Measurements from ENCODE around the gene MCCD1. TPM values are rescaled to one million over a fixed set of nuclear protein-coding genes. Genes with fewer than 3 reads are reported as not detected.

Gene MCCD1
- total RNA-seq, 1 experiment from 2014 or later: not detected

DNA sequence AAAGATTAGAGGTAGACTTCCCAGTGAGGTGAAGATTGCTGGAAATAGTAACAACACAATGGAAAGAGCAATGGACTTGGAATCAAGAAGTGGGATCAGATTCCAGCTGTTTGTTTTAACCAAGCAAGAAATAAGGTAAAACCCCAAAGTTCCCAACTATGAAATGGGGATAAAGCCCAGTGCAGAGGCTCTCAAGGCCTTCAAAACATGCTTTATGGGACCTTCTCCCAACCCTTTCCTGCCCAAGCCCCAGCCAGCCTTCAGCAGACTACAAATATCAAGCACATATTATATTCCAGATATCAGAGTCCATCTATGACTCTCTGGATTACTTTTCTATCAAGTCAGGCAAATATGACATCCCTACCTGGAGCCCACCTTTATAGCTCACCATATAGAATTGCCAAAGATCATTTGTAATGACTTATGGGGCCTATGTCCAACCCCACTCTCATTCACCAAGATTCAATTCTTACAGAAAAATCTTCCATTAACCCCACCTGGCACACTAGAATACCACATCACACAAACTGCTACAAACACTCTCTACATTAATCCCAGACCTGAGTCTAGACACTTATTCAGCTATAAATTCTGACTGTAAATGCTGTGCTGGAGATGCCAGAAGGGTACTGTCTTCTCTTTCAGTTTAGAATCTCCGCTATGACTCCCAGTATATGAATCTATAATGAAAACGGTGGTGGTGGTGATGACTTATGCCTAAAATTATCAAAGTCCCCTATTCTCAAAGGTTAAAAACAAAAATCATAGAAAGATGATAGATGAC is 7.0 kb downstream of the MCCD1 start:
- peaks cover 95% of the 10 kb centered on the region for H3K36me3 ChIP-seq (ENCODE audit: low read depth, low read length)
- POLR2A ChIA-PET (ENCODE audit: unreplicated experiment): no interaction called here

DNA sequence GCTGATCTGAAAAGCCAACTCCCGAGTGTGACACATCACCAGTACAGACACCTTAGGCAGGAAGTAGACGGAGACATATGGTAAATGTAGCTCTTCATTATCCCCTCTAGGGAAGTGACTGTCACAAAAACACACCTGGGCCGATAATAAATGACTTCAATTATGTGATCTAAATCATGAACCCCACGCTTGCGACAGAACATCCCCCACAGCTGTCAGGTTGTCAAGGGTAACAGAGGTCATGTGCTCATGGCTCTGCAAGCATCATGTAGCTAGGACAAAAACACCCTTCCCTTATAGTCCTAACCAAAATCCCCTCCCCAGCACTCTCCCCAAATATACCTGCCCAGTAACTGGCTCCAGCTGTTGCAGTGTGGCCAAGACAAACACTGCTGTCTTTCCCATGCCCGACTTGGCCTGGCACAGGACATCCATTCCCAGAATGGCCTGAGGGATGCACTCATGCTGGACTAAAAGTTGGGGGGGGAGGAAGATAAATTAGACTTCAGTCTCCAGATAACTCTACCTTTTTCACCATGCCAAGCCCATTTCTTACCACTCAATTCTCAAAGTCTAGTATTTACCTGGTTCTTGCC is 10.1 kb downstream of the MCCD1 start:
- peaks cover 26% of the 10 kb centered on the region for H3K4me1 ChIP-seq (ENCODE audit: insufficient read depth, low read length)
- no peaks in the 10 kb centered on the region for H3K9me2 ChIP-seq (replicated peaks; ENCODE audit: low read length)
- TF ChIP-seq EZH2phosphoT487 (IDR thresholded peaks at IDR 0.05; ENCODE audit: borderline replicate concordance, low read length): no peak
- TF ChIP-seq, protein P1, sequence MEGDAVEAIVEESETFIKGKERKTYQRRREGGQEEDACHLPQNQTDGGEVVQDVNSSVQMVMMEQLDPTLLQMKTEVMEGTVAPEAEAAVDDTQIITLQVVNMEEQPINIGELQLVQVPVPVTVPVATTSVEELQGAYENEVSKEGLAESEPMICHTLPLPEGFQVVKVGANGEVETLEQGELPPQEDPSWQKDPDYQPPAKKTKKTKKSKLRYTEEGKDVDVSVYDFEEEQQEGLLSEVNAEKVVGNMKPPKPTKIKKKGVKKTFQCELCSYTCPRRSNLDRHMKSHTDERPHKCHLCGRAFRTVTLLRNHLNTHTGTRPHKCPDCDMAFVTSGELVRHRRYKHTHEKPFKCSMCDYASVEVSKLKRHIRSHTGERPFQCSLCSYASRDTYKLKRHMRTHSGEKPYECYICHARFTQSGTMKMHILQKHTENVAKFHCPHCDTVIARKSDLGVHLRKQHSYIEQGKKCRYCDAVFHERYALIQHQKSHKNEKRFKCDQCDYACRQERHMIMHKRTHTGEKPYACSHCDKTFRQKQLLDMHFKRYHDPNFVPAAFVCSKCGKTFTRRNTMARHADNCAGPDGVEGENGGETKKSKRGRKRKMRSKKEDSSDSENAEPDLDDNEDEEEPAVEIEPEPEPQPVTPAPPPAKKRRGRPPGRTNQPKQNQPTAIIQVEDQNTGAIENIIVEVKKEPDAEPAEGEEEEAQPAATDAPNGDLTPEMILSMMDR (conservative IDR thresholded peaks at IDR 0.05; ENCODE audit: low read depth, low read length): no peak
- no peak for TF ChIP-seq EZH2 (IDR thresholded peaks at IDR 0.05; ENCODE audit: low read length, unreplicated experiment)
- H3K36me3 ChIP-seq (ENCODE audit: low read depth, low read length): peaks cover 63% of the 10 kb centered on the region
- H3K4me2 ChIP-seq (ENCODE audit: low read length): peak overlapping the region; percentile 92
- no peak for DNase-seq
- CTCF ChIA-PET: no interaction called here
- peaks cover 62% of the 10 kb centered on the region for H4K20me1 ChIP-seq (ENCODE audit: low read length)
- no peak overlapping the region for H3K27ac ChIP-seq (ENCODE audit: low read length)
- H3K9me3 ChIP-seq (ENCODE audit: low read length): no peaks in the 10 kb centered on the region
- H3K79me2 ChIP-seq (ENCODE audit: low read length): peaks cover 80% of the 10 kb centered on the region
- POLR2A ChIA-PET (ENCODE audit: unreplicated experiment): no interaction called here
- no TSS peak for BruUV-seq (replicated peaks)
- intact Hi-C loops (cut with micrococcal nuclease): no loop called here
- no peaks in the 10 kb centered on the region for H3K27me3 ChIP-seq (ENCODE audit: low read length)
- no peaks in the 10 kb centered on the region for H3F3A ChIP-seq (ENCODE audit: low read length, unreplicated experiment)
- no peak for ATAC-seq
- peak overlapping the region; percentile 92 for H3K4me3 ChIP-seq (ENCODE audit: low read length)
- H3K9ac ChIP-seq (ENCODE audit: low read length): 0 out of 2 replicates have a peak overlapping the region, but pooled peaks have one; percentile 99
- no peak overlapping the region for H2AFZ ChIP-seq (ENCODE audit: low read length)

More for the DNA sequence above, 7.0 kb downstream of the MCCD1 start:
- ATAC-seq: no peak
- CTCF ChIA-PET: no interaction called here
- H3K9me2 ChIP-seq (replicated peaks; ENCODE audit: low read length): no peaks in the 10 kb centered on the region
- H4K20me1 ChIP-seq (ENCODE audit: low read length): peaks cover 63% of the 10 kb centered on the region
- peaks cover 59% of the 10 kb centered on the region for H3K79me2 ChIP-seq (ENCODE audit: low read length)
- H3F3A ChIP-seq (ENCODE audit: low read length, unreplicated experiment): no peaks in the 10 kb centered on the region
- intact Hi-C loops (cut with micrococcal nuclease): no loop called here
- H3K27ac ChIP-seq (ENCODE audit: low read length): no peak overlapping the region
- no peak overlapping the region for H3K4me2 ChIP-seq (ENCODE audit: low read length)
- no peaks in the 10 kb centered on the region for H3K9me3 ChIP-seq (ENCODE audit: low read length)
- no TSS peak for BruUV-seq (replicated peaks)
- no peak overlapping the region for H3K9ac ChIP-seq (ENCODE audit: low read length)
- H2AFZ ChIP-seq (ENCODE audit: low read length): no peak overlapping the region
- no peak for DNase-seq
- peaks cover 20% of the 10 kb centered on the region for H3K4me1 ChIP-seq (ENCODE audit: insufficient read depth, low read length)
- H3K4me3 ChIP-seq (ENCODE audit: low read length): no peak overlapping the region
- TF ChIP-seq EZH2 (IDR thresholded peaks at IDR 0.05; ENCODE audit: low read length, unreplicated experiment) (no peak), EZH2phosphoT487 (IDR thresholded peaks at IDR 0.05; ENCODE audit: borderline replicate concordance, low read length) (no peak)
- TF ChIP-seq, protein P1 (conservative IDR thresholded peaks at IDR 0.05; ENCODE audit: low read depth, low read length): no peak
- no peaks in the 10 kb centered on the region for H3K27me3 ChIP-seq (ENCODE audit: low read length)

DNA sequence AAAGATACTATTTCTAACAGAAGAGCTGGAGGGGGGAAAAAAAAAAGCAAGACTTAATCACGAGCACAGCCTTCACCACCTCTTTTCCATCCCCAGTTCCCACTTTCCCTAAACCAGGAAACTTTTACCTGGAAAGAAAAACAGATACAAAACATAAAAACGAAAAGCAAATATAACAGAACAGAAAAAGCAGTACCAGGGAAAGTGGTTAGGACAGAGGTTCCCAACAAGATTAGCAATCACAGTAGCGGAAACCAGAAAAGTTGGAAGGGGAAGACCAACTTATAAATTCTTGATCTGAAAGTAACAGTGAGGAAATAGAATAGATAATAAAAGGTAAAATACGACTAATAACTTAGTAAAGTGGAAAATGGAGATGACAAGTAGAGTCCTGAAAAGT is 11.9 kb downstream of the MCCD1 start:
- BruUV-seq (replicated peaks): no TSS peak
- CTCF ChIA-PET: no interaction called here
- no peak for DNase-seq
- H3K27ac ChIP-seq (ENCODE audit: low read length): peak overlapping the region; percentile 90; the same call in 1 of the 2 replicates
- H3K79me2 ChIP-seq (ENCODE audit: low read length): peaks cover 72% of the 10 kb centered on the region
- H2AFZ ChIP-seq (ENCODE audit: low read length): no peak overlapping the region
- no peaks in the 10 kb centered on the region for H3K9me2 ChIP-seq (replicated peaks; ENCODE audit: low read length)
- H3K27me3 ChIP-seq (ENCODE audit: low read length): no peaks in the 10 kb centered on the region
- no peak for ATAC-seq
- peaks cover 26% of the 10 kb centered on the region for H3K4me1 ChIP-seq (ENCODE audit: insufficient read depth, low read length)
- H3F3A ChIP-seq (ENCODE audit: low read length, unreplicated experiment): no peaks in the 10 kb centered on the region
- H3K4me3 ChIP-seq (ENCODE audit: low read length): peak overlapping the region; percentile 92
- peak overlapping the region; percentile 99 for H3K9ac ChIP-seq (ENCODE audit: low read length)
- H3K36me3 ChIP-seq (ENCODE audit: low read depth, low read length): peaks cover 47% of the 10 kb centered on the region
- intact Hi-C loops (cut with micrococcal nuclease): no loop called here
- peaks cover 50% of the 10 kb centered on the region for H4K20me1 ChIP-seq (ENCODE audit: low read length)
- TF ChIP-seq EZH2 (IDR thresholded peaks at IDR 0.05; ENCODE audit: low read length, unreplicated experiment): no peak
- TF ChIP-seq, protein P1 (conservative IDR thresholded peaks at IDR 0.05; ENCODE audit: low read depth, low read length): no peak
- no peak for TF ChIP-seq EZH2phosphoT487 (IDR thresholded peaks at IDR 0.05; ENCODE audit: borderline replicate concordance, low read length)
- POLR2A ChIA-PET (ENCODE audit: unreplicated experiment): interaction anchor here (0.6 kb wide), 1 partner anchor 14 kb away, joined by 3 read pairs; no protein-coding TSS in a partner anchor
- no peaks in the 10 kb centered on the region for H3K9me3 ChIP-seq (ENCODE audit: low read length)
- peak overlapping the region; percentile 92 for H3K4me2 ChIP-seq (ENCODE audit: low read length)
